Measurements from ENCODE around the gene TGIF1. TPM values are rescaled to one million over a fixed set of nuclear protein-coding genes. Genes with fewer than 3 reads are reported as not detected.

TGIF1 gene
- polyA plus RNA-seq, 1 donor from 2014 or later = 3.6 TPM

- Histone ChIP-seq H3K9me3 (ENCODE audit: low read length) (no peaks in the 10 kb centered on the region), H3K27ac (ENCODE audit: low read length) (no peak overlapping the region), H2AFZ (ENCODE audit: low read depth, low read length) (no peak overlapping the region), H3K79me2 (replicated peaks; ENCODE audit: insufficient read depth, low read length) (no peaks in the 10 kb centered on the region), H3K36me3 (ENCODE audit: insufficient read depth, low read length) (no peaks in the 10 kb centered on the region), H3K4me2 (ENCODE audit: low read length) (no peak overlapping the region), H3K4me3 (ENCODE audit: low read length) (no peak overlapping the region), H3F3A (ENCODE audit: insufficient read depth, low read length, poor library complexity, severe bottlenecking) (no peaks in the 10 kb centered on the region), H3K9ac (ENCODE audit: low read length) (no peak overlapping the region), H4K20me1 (ENCODE audit: insufficient read depth) (no peaks in the 10 kb centered on the region), H3K27me3 (ENCODE audit: insufficient read depth, low read depth, low read length) (no peaks in the 10 kb centered on the region), H3K9me2 (ENCODE audit: insufficient read depth, low read length) (no peaks in the 10 kb centered on the region)
- TF ChIP-seq RAD21 (conservative IDR thresholded peaks at IDR 0.05) (no peak), REST (IDR thresholded peaks at IDR 0.05; ENCODE audit: borderline replicate concordance) (no peak), MXI1 (conservative IDR thresholded peaks at IDR 0.05; ENCODE audit: poor library complexity, severe bottlenecking) (no peak), CTCF (IDR thresholded peaks at IDR 0.05; ENCODE audit: poor library complexity, severe bottlenecking) (no peak), EP300 (conservative IDR thresholded peaks at IDR 0.05; ENCODE audit: poor library complexity, severe bottlenecking) (no peak), EZH2 (IDR thresholded peaks at IDR 0.05; ENCODE audit: borderline replicate concordance, insufficient read depth, low read length, poor library complexity, severe bottlenecking) (no peak), SMC3 (conservative IDR thresholded peaks at IDR 0.05; ENCODE audit: poor library complexity) (no peak), POLR2AphosphoS5 (IDR thresholded peaks at IDR 0.05) (no peak), TAF1 (IDR thresholded peaks at IDR 0.05; ENCODE audit: low read depth) (no peak)
Measured at GRCh38 chr18:3424280-3424890, 25.6 kb upstream of the TGIF1 start.

- no peak overlapping the region for H3K9ac ChIP-seq (ENCODE audit: low read length)
- no peaks in the 10 kb centered on the region for H3K79me2 ChIP-seq (replicated peaks; ENCODE audit: insufficient read depth, low read length)
- no peaks in the 10 kb centered on the region for H3K9me3 ChIP-seq (ENCODE audit: low read length)
- no peaks in the 10 kb centered on the region for H3K9me2 ChIP-seq (ENCODE audit: insufficient read depth, low read length)
- no peaks in the 10 kb centered on the region for H3F3A ChIP-seq (ENCODE audit: insufficient read depth, low read length, poor library complexity, severe bottlenecking)
- no peak overlapping the region for H2AFZ ChIP-seq (ENCODE audit: low read depth, low read length)
- H3K27me3 ChIP-seq (ENCODE audit: insufficient read depth, low read depth, low read length) = no peaks in the 10 kb centered on the region
- H4K20me1 ChIP-seq (ENCODE audit: insufficient read depth) = no peaks in the 10 kb centered on the region
- no peak for TF ChIP-seq SMC3 (conservative IDR thresholded peaks at IDR 0.05; ENCODE audit: poor library complexity)
- no peak for TF ChIP-seq MXI1 (conservative IDR thresholded peaks at IDR 0.05; ENCODE audit: poor library complexity, severe bottlenecking)
- no peak for TF ChIP-seq TAF1 (IDR thresholded peaks at IDR 0.05; ENCODE audit: low read depth)
- no peak for TF ChIP-seq CTCF (IDR thresholded peaks at IDR 0.05; ENCODE audit: poor library complexity, severe bottlenecking)
- TF ChIP-seq RAD21 (conservative IDR thresholded peaks at IDR 0.05) = no peak
- no peak for TF ChIP-seq EP300 (conservative IDR thresholded peaks at IDR 0.05; ENCODE audit: poor library complexity, severe bottlenecking)
- no peak for TF ChIP-seq EZH2 (IDR thresholded peaks at IDR 0.05; ENCODE audit: borderline replicate concordance, insufficient read depth, low read length, poor library complexity, severe bottlenecking)
- no peak for TF ChIP-seq REST (IDR thresholded peaks at IDR 0.05; ENCODE audit: borderline replicate concordance)
- TF ChIP-seq POLR2AphosphoS5 (IDR thresholded peaks at IDR 0.05) = no peak
- no peak overlapping the region for H3K4me3 ChIP-seq (ENCODE audit: low read length)
- no peaks in the 10 kb centered on the region for H3K36me3 ChIP-seq (ENCODE audit: insufficient read depth, low read length)
- no peak overlapping the region for H3K27ac ChIP-seq (ENCODE audit: low read length)
- no peak overlapping the region for H3K4me2 ChIP-seq (ENCODE audit: low read length)
Measured at GRCh38 chr18:3425030-3425429, 24.9 kb upstream of the TGIF1 start.

Measured in neural cell (in vitro differentiated cells).